Measurements from ENCODE around the gene CCDC40.

The CCDC40 gene

DNA sequence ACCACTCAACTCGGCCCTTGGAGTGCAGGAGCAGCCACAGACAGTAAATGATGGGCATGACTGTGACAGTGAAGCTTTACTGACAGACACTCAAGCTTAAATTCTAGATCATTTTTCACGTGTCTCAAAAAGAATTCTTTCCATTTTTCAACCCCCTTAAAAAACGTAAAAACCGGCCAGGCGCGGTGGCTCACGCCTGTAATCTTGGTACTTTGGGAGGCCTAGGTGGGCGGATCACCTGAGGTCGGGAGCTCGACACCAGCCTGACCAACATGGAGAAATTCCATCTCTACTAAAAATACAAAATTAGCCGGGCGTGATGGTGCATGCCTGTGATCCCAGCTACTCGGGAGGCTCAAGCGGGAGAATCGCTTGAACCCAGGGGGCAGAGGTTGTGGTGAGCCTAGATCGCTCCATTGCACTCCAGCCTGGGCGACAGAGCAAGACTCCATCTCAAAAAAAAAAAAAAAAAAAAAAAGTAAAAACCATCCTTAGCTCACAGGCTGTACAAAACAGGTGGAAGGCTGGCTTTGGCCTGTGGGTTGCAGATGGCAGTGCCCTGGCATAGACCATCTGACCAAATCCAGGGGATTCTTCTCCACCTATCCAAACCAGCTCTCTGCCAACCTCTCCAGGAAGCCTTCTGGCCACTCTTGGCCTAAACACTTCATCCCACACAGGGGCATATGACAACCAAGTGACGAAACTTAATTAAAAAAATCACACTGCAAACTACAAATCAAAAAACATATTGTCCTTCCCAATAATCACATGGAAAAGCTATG lies 19.0 kb upstream of the CCDC40 start:
- no peak overlapping the region for H3K4me3 ChIP-seq (ENCODE audit: low read depth, low read length)
- TF ChIP-seq, protein P1, sequence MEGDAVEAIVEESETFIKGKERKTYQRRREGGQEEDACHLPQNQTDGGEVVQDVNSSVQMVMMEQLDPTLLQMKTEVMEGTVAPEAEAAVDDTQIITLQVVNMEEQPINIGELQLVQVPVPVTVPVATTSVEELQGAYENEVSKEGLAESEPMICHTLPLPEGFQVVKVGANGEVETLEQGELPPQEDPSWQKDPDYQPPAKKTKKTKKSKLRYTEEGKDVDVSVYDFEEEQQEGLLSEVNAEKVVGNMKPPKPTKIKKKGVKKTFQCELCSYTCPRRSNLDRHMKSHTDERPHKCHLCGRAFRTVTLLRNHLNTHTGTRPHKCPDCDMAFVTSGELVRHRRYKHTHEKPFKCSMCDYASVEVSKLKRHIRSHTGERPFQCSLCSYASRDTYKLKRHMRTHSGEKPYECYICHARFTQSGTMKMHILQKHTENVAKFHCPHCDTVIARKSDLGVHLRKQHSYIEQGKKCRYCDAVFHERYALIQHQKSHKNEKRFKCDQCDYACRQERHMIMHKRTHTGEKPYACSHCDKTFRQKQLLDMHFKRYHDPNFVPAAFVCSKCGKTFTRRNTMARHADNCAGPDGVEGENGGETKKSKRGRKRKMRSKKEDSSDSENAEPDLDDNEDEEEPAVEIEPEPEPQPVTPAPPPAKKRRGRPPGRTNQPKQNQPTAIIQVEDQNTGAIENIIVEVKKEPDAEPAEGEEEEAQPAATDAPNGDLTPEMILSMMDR (IDR thresholded peaks at IDR 0.05; ENCODE audit: borderline replicate concordance, insufficient read depth, low read depth, low read length): no peak

DNA sequence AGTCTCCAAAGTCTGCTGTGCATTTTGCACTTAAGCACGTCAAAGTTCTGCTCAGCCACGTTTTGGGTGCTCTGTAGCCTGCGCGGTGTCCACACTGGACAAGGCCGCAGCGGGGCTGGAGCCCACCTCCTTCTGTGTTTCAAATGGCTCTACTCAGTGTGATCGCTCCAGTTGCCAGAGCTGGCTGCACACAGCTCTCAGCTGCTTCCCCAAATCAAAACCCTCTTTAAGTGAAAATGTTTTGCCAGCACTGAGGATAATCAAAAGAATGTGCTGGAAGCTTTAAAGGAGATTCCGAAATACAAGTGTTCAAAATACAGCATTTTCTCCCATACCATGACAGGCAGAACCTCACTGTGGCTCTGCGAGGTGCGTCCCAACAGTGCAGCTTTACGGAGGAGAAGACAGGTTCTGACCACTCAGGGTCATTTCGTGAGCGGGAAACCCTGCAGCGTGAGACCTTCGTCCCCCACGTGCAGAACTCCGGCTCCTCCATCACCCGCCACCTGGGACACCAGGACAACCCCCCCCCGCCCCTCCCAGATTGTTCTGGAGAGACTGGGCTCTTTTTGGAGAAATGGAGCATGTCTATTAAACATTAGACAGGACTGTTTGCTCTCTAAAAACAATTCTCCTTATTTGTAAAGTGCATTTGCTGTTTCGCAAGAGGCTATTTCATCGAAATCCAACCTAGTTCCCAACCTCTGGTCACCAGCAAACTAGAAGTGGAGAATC lies 17.4 kb upstream of the CCDC40 start:
- TF ChIP-seq, protein P1 (IDR thresholded peaks at IDR 0.05; ENCODE audit: borderline replicate concordance, insufficient read depth, low read depth, low read length): no peak
- H3K4me3 ChIP-seq (ENCODE audit: low read depth, low read length): no peak overlapping the region

DNA sequence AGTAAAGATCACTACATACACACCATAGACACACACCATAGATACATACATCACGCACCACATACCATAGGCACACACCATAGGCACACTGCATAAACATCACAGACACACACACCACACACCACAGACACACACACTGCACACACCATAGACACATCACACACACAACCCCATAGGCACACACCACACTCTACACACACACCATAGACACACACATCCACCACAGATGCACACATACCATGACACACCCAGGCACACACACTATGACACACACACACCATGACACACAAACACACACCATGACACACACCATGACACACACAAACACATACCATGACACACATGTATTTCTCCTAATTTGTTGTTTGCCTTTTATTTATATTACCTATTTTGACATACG lies 14.8 kb upstream of the CCDC40 start:
- TF ChIP-seq, protein P1 (IDR thresholded peaks at IDR 0.05; ENCODE audit: borderline replicate concordance, insufficient read depth, low read depth, low read length): no peak
- H3K4me3 ChIP-seq (ENCODE audit: low read depth, low read length): no peak overlapping the region

DNA sequence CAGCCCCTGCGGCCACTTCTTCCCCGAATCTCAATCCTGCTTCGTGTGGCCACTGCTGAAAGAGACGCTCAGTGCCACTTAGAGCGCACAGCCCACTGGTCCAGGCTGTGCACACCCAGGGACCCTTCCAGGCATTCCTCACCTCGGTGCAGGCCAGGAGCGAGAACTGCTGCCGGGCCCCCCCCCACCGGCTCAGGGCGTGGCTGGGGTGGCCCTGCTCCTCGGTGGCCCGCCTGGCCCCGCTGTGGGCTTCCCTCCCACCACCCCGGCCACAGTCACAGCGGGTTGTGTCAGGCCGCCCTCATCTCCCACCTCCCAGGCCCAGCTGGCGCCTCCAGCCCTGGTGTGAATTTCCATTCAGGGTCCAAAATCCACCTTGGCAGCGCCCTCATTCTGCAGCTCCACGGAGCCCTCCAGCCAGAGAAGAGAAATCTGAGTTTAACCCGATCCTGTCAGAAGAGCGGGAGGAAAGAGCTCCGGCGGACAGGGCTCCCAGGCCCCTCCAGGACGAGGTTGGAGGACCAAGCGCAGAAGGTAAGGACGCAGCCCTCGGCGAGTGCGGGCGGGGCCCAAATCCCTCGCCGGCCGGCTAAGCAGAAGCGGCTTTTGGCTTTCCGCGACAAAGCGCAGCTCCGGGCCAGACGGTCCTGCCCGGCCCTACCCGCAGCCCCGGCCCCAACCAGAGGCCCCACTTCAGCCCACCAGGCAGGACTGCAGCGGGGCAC lies 12.8 kb upstream of the CCDC40 start:
- TF ChIP-seq, protein P1 (IDR thresholded peaks at IDR 0.05; ENCODE audit: borderline replicate concordance, insufficient read depth, low read depth, low read length): no peak
- no peak overlapping the region for H3K4me3 ChIP-seq (ENCODE audit: low read depth, low read length)

DNA sequence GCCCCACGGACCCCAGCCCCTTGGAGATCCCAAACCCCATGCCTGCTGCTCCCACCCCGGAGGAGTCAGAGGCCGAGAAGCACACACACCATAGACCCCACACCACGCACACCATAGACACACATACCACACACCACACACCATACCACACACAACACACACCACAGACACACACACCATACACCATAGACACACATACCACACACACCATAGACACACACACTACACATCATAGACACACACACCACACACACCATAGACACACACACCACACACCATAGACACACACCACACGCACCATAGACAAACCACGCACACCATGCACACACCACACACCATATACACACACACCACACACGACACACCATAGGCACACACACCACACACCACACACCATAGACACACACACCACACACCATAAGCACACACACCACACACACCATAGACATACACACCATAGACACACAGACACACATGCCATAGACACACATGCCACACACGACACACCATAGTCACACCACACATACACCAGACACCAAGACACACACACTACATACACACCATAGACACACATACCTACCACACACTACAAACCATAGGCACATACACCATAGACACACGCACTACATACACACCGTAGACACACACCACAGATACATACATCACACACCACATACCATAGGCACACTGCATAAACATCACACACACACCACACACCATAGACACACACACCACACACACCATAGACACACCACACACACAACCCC lies 12.1 kb upstream of the CCDC40 start:
- no peak overlapping the region for H3K4me3 ChIP-seq (ENCODE audit: low read depth, low read length)
- TF ChIP-seq, protein P1 (IDR thresholded peaks at IDR 0.05; ENCODE audit: borderline replicate concordance, insufficient read depth, low read depth, low read length): no peak

DNA sequence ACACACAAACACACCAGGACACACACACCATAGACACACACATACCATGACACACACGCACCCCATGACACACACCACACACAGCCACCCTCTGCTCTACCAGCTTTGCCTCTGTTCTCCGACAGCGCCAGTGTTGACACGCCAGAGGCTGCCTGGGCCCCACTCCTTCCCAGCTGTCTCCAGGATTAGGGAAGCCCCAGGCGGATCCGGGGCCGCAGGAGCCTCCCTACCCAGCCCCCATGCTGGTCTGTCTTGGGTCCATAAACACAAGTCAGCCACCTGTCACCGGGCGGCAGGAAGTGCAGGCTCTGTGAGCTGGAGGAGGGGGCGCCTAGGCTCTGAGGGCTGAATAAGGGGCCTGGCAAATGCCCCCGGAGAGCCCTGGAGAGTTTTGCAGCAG lies 11.3 kb upstream of the CCDC40 start:
- no peak overlapping the region for H3K4me3 ChIP-seq (ENCODE audit: low read depth, low read length)
- TF ChIP-seq, protein P1 (IDR thresholded peaks at IDR 0.05; ENCODE audit: borderline replicate concordance, insufficient read depth, low read depth, low read length): no peak

All from GM12875 (cell line).